Left renal cortex interstitium (tissue), 4 donors: Measurements from ENCODE around the gene XG. TPM values are rescaled to one million over a fixed set of nuclear protein-coding genes. Genes with fewer than 3 reads are reported as not detected.
"Not testable (repeated sequence)": the region's sequence is repeated elsewhere in the genome, so short reads cannot be mapped to it uniquely, and the experiment has no call there.

Experiments
- DNase-seq, 4 donors: peaks; one replicate each; pipeline ENCODE4 v3.0.0-alpha.2; 2013; ENCODE audit warnings: low read depth in 4 of 4, low spot score in 2 of 4, missing footprints in 1 of 4
- polyA plus RNA-seq, 4 donors: library from polyadenylated mRNA; unstranded; fragments of 120-200 nt; gene quantifications; one replicate each; pipeline ENCODE4 v1.2.1, GENCODE V29; 2013; ENCODE audit not compliant: insufficient read length in 4 of 4

XG gene
- polyA plus RNA-seq: under 1 TPM; 0.19 to 0.69 (median 0.37) TPM

DNA sequence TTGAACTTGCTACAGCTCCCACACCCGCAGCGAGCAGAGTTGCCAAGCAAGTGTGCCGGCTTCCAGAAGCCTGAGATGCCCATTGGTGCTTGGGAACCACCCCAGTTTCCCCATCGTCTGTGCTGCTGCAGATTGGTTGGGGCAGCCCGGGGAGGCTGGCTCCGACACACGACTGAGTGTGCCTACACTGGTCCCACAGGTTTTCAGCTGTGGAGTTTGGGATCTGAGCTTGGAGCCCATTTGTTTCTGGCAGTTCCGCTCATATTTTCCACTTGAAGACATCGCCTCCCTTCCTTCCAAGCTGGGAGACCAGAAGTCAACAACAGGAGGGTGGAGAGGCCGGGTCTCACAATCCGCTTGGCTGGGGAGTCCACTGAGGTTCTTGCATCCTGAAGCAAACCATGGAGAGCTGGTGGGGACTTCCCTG, at the start of gene XG:
XG (plus strand) TSS at position 167 of the 427 bp plus-strand sequence; CDS start at position 402, 235 bp downstream.
- DNase-seq: not testable (repeated sequence)

DNA sequence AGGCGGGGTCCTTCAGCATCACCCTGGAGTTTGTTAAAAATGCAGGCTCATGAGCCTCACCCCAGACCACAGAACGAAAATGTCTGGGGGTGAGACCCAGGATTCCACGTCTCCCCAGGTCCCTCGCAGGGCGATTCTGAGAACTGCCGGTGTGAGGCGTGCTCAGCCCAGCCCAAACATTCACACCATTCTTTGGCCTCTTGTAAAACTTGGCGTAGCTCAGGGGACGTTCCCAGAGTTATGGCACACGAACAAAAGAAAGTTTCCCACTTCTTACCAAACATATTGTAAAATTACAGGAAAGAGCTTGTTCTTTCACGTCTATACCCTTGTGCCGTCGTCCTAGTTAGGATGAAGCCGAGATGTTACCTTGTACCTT, 47.9 kb upstream of the XG start:
- no peak for DNase-seq

GRCh38 chrX:2705046-2705832, 46.6 kb upstream of the XG start:
- no peak for DNase-seq

DNA sequence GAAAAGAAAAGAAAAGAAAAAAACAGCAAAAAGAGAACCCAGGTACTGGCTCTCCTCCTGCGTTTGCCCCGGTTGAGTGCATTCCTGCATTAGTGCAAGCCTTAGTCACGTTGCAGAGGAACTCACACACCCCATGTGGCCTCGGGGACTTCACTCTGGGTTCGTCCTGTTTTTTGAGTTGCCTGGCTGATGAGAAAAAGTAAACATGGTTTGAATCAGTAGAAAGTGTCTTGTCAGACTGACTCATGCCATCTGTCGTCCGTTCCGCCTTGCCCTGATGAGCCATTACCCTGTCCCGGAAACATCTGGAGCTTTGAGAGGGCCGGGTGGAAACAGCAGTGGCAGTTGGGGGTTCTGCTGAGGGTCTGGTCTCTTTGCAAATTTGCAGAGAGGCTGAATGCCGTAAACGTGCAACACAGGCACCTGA, 44.5 kb upstream of the XG start:
- DNase-seq: peak; percentile 29 to 59 (median 52)

GRCh38 chrX:2708021-2708420, 43.8 kb upstream of the XG start:
- no peak for DNase-seq

DNA sequence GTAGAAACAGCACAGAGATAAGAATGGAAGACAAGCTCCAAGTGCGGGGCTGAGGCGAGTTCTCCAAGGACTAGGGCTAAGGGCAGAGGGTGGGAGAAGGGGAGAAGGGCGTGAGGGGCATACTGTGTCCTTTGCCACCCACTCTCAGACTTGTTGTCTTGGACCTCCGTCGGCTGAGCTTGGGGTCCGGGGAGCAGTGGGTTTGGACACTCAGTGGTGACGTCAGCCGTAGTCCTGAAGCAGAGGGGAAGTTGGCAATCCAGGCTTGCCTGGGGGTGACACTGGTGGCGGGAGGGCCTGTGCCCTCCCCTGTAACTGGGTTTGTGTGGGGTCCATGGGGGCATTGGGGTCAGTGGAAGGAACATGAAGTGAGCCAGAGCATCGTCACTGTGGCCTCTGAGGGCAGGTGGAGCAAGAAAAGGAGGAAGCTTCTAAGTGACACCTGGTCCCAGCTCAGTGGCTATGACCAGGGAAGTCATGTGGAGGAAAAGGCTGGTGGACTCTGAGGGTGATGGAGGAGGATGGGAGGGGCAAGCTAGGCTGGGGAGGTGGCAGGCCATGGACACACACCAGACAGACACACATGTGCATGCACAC, 43.1 kb upstream of the XG start:
- no peak for DNase-seq

DNA sequence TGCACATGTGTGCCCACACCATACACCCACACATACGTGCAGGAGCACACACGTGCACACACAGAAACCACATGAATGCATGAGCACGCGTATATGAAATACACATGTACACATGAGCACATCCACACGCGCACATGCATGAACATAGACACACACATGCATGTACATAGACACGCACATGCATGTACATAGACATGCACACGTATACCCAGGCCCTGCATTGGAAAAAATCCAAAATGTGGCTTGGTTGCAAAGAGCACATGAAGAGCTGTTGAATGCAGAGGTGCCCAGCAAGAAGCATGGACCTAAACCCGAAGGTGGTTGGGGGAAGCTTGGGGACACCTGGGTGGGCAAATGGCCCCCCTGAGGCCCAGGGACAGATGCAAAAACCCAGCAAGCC, 42.3 kb upstream of the XG start:
- no peak for DNase-seq

DNA sequence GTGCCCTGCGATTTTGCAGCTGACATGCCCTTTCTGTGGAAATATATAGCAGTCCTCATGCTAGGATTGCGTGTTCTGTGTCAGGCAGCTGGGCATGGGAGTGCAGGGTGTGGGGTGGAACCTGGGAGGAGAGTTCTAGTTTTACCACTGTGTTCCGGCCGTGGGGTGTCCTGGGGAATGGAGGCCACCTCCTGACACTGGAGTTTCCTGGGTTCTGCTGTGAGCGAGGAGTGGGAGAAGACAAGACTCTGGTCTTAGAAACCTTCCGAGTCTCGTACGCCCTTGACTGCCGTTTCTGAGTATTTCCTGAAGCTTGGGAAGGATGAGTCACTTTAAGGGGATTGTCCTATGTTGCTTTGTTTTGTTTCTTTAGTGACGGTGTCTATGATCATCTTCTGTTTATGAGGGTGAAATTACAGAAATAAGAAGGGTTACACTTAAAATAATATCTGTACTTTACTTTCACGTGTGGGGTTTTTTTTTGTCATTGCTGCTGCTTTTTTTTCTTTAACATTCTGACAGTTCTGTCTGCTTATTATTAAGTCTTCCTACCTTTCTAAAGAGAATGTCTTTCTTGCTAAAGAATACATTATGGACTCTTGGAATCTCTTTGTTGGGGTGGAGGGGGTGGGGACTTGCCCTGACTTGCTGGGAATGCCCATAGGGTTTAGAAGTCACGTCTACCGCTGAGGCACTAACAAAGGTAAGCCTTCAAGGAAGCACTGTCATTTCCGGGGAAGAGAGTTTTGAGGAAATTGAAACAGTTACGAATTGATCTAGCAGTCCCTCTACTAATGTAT, 41.6 kb upstream of the XG start:
- DNase-seq: no peak

DNA sequence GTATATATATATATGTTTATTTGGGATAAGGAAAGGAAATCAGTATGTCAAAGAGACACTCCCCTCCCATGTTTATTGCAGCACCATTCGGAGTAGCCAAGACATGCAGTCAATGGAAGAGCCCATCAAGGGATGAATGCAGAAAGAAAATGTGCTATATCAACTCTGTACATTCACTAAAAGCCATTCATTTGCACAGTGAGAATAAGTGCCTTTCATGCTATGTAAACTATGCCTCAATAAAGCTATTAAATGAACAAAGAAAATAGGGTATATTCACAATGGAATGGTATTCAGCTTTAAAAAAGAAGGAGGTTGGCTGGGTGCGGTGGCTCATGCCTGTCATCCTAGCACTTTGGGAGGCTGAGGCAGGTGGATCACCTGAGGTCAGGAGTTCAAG, 40.4 kb upstream of the XG start:
- no peak for DNase-seq

DNA sequence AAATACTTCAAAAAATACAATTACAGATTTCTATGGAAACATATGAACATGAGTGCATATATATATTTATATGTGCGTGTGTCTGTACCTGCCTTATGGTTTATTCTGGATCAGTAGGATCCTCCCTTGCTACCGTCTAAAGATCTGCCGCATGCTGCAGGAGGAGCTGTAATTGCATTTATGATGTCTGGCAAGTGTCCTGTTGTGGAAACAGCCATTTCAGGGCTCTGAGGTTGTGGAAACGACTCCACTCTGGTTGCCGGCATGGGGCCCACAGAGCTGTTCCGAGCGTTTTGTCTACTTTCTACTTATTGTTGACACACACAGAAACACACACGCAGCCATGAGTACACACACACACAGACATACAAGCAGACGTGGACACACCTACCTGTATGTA, 39.4 kb upstream of the XG start:
- DNase-seq: no peak

DNA sequence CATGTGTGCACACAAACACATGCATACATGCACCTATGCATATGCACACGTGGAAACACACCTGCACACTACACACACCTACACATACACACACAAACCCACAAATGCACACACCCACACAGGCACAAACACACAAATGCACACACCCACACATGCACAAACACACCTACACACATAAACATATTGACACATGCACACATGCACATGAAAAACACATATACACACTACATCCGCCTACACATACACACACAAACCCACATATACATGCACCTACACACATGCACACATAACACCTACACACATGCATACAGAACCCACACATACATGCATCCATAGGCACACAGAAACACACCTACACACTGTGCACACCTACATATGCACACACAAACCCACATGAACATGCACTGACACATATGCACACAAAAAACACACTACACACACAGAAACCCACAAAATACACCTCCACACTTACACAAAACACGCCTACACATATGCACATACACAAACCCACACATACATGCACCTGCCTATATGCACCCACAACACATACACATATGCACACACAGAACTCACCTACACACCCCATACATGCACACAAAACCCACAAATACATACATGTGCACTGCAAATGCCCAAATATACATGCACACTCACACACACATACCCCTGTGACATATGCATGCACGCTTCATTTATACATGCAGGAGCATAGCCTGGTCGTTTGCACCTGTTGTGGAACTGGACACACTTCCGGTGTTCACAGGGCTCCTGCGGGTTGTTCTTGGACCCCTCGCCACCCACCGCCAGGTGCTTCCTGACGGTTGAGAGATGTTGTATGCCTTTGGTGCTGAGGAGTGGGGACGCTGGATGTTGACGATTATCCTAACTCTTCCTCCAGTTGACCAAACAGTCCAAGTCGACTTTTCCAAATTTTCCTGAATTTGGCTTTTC, 38.7 kb upstream of the XG start:
- no peak for DNase-seq

DNA sequence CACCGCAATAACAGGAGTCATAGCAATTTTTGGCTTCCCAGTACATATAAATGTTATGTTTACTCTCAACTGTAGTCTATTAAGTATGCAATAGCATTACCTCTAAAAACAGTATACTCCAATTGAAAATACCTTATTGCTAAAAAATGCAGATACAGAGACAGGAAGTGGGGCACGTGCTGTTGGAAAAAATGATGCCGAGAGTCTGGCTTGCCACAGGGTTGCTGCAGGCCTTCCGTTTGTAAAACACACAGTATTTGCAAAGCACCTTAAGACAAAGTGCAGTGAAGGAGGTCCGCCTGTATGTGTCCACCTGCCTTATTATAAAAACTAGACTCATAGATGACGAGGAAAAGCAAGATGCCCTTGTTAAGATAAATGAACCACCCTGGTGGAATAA, 37.3 kb upstream of the XG start:
- no peak for DNase-seq

GRCh38 chrX:2715066-2715600, 36.7 kb upstream of the XG start:
- no peak for DNase-seq

DNA sequence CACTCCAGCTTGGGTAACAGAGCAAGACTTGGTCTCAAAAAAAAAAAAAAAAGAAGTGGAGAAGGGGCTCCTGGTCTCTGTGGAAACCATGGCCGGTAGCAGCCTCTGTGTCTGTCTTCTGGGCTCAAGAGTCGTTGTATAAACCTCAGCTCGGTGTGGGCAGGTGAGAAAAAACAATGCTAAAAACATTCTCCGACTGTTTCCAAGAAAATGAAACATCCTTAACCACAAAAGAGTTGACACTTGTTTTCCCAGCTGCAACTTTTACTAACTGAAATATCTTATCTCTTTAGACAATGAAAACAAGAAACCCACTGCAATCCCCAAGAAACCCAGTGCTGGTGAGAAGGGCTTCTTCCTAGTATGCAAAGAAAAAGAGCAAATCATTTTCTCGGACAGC, 34.5 kb upstream of the XG start:
- no peak for DNase-seq

- no peak for DNase-seq
Measured at GRCh38 chrX:2718821-2719220, 33.0 kb upstream of the XG start.

DNA sequence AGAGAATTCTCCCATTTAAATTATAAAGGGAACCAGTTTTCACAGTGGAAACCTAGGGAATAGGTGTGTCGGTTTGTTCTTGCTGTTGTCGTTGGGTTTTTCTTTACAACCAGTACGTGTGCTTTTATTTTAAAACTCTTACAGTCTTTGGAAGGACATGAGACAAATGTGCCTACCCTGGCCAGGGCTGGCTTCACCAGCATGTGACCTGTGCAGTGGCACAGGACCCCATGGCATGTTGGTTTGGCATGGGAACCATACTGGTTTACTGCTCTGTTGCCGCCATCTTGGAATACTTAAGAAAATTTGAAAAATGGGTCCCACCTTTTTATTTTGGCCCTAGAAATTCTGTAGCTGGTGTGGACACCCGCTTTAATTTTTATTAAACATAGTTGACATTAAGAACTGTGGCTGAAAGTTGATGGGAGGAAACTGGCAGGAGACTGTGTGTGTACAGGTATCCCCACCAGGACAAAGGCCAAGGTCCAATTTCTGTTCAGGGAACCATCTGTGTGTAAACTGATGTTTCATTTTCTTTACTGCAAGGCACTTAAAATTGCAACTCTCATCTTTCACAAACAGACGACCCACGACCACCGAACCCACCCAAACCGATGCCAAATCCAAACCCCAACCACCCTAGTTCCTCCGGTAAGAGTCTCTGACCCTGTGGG, 31.9 kb upstream of the XG start:
- no peak for DNase-seq

DNA sequence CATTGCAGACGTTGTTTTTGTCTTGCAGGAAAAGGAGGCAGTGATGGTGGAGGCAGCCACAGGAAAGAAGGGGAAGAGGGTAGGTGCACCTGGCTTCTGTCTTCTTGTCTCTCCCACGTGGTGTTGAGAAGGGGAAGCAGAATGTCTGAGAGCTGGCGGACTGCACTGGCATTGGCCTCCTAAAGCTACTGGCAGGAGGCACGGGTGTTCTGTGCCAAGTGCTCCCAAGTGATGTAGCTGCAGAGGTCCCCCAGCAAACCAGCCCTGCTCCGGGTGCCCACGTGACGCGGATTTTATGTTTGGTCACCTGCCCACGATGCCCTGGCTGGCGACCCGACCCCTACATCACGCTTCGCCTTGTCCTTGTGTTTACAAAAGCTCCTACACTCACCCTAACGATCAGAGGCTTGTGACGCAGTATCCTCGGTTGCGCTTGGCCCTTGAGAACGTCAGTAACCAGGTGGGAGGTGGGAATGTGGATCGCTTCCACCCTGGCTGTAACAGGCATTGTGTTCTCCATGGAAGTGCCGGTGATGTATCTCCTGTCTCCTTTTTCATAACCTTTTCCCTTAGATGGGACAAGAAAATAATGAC, 28.5 kb upstream of the XG start:
- no peak for DNase-seq

DNA sequence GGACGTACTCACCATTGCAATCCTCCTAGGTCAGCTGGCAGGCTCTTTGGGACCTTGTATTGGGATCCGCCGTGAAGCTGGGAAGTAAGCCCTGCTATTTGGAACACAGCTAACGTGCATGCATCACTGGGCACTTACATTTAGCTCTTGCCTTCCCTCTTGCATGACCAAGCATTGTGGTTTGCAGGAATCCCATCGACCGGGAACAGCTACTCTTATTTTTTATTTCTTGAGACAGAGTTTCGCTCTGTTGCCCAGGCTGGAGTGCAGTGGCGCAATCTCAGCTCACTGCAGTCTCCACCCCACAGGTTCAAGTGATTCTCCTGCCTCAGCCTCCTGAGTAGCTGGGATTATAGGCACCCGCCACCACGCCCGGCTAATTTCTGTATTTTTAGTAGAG, 24.6 kb upstream of the XG start:
- not testable (repeated sequence) for DNase-seq

DNA sequence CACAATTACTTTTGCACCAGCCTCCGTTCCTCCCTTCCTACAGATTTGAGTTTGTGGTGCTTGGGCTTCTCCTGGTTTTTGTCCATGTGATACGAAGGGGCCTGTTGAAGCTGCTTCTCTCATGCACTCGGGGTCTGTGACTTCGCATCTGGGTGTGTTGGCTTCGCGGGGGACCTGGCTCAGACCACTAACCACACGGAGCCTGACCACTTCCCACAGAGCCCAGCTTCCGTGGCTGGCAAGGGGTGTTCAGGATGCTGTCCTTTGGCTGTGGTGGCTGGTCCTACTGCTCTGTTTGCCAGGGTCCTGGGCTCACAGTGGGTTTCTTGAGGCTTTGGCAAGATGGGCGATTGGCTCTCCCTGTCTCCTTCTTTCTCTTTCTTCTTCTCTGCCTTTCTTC, 19.8 kb upstream of the XG start:
- DNase-seq: no peak
